ENCODE measurements around the gene CCDC14.
"Not testable (repeated sequence)": the region's sequence is repeated elsewhere in the genome, so short reads cannot be mapped to it uniquely, and the experiment has no call there.

DNA sequence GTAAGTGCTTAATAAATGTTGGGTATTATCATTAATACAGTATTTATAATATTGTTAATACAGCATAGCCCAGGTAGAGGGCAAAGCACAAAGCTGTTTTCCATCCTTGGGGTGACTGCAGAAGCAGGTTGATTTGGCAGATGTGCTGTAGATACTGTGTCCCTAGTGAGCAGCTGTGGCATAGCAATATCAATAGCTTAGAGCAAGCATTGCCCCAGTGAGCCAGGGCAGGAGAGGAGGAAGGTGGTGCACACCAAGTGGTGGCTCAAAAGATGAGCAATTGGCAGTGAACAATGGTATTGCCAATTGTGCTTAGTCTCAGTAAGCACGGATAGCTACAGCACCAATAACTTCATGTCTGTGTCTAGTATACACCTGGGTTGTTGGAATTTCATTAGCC is 5.8 kb upstream of the CCDC14 start:
- TF ChIP-seq EZH2 (IDR thresholded peaks at IDR 0.05; ENCODE audit: borderline replicate concordance); EZH2phosphoT487 (IDR thresholded peaks at IDR 0.05; ENCODE audit: low read depth, severe bottlenecking, unreplicated experiment): not testable (repeated sequence)
- TF ChIP-seq, protein P1, sequence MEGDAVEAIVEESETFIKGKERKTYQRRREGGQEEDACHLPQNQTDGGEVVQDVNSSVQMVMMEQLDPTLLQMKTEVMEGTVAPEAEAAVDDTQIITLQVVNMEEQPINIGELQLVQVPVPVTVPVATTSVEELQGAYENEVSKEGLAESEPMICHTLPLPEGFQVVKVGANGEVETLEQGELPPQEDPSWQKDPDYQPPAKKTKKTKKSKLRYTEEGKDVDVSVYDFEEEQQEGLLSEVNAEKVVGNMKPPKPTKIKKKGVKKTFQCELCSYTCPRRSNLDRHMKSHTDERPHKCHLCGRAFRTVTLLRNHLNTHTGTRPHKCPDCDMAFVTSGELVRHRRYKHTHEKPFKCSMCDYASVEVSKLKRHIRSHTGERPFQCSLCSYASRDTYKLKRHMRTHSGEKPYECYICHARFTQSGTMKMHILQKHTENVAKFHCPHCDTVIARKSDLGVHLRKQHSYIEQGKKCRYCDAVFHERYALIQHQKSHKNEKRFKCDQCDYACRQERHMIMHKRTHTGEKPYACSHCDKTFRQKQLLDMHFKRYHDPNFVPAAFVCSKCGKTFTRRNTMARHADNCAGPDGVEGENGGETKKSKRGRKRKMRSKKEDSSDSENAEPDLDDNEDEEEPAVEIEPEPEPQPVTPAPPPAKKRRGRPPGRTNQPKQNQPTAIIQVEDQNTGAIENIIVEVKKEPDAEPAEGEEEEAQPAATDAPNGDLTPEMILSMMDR (IDR thresholded peaks at IDR 0.05; ENCODE audit: poor library complexity): not testable (repeated sequence)
